IMR-90 (cell line): ENCODE results near the gene TAF7L.

Experiments
- CEBPB ChIP-seq: IDR thresholded peaks from 2 replicates; pipeline ENCODE4 v1.6.1; 2012; ENCODE audit warnings: low read depth, low read length, improper control_type of control experiment
- CTCF ChIP-seq: conservative IDR thresholded peaks from 2 replicates; pipeline ENCODE4 v1.5.1; 2012; ENCODE audit warnings: mild to moderate bottlenecking, low read depth, low read length, improper control_type of control experiment
- MAZ ChIP-seq: IDR thresholded peaks from 2 replicates; pipeline ENCODE4 v1.6.1; 2012; ENCODE audit warnings: low read depth, mild to moderate bottlenecking, low read length, improper control_type of control experiment, moderate library complexity, borderline replicate concordance
- MXI1 ChIP-seq: IDR thresholded peaks from 2 replicates; pipeline ENCODE4 v1.6.1; 2012; ENCODE audit warnings: low read depth, mild to moderate bottlenecking, low read length, moderate library complexity, borderline replicate concordance
- NFE2L2 ChIP-seq: fragments of 150-350 bp; IDR thresholded peaks from 2 replicates; pipeline ENCODE4 v1.6.1; 2016; ENCODE audit warnings: low read depth, mild to moderate bottlenecking, low read length
- POLR2A ChIP-seq: IDR thresholded peaks from 2 replicates; pipeline ENCODE4 v1.6.1; 2012; ENCODE audit warnings: mild to moderate bottlenecking, low read depth, low read length
- RAD21 ChIP-seq: IDR thresholded peaks from 2 replicates; pipeline ENCODE4 v1.6.1; 2012; ENCODE audit warnings: low read length, improper control_type of control experiment
- RCOR1 ChIP-seq: IDR thresholded peaks from 2 replicates; pipeline ENCODE4 v1.6.1; 2012; ENCODE audit warnings: mild to moderate bottlenecking, low read length, improper control_type of control experiment; ENCODE audit not compliant: insufficient replicate concordance
- RFX5 ChIP-seq: IDR thresholded peaks from 2 replicates; pipeline ENCODE4 v1.8.0; 2012; ENCODE audit warnings: low read depth, mild to moderate bottlenecking, low read length, moderate library complexity
- SMC3 ChIP-seq: fragments of 150-350 bp; IDR thresholded peaks from 2 replicates; pipeline ENCODE4 v1.6.1; 2016; ENCODE audit warnings: low read depth, mild to moderate bottlenecking, antibody characterized with exemption, low read length, moderate library complexity
- USF2 ChIP-seq: fragments of 150-350 bp; IDR thresholded peaks from 2 replicates; pipeline ENCODE4 v1.6.1; 2017; ENCODE audit warnings: mild to moderate bottlenecking, antibody characterized with exemption, low read length, low read depth

GRCh38 chrX:101232316-101232715 is 58.8 kb downstream of the TAF7L start:
- no peak for TF ChIP-seq POLR2A
- no peak for TF ChIP-seq CTCF
- no peak for TF ChIP-seq RAD21
- no peak for TF ChIP-seq MAZ
- no peak for TF ChIP-seq RFX5
- TF ChIP-seq NFE2L2: peak; percentile 67; the same call in 1 of the 2 replicates
- no peak for TF ChIP-seq RCOR1
- no peak for TF ChIP-seq CEBPB
- TF ChIP-seq MXI1: no peak
- TF ChIP-seq SMC3: no peak
- no peak for TF ChIP-seq USF2
